ENCODE data around the gene ETV1.

Gene ETV1

DNA sequence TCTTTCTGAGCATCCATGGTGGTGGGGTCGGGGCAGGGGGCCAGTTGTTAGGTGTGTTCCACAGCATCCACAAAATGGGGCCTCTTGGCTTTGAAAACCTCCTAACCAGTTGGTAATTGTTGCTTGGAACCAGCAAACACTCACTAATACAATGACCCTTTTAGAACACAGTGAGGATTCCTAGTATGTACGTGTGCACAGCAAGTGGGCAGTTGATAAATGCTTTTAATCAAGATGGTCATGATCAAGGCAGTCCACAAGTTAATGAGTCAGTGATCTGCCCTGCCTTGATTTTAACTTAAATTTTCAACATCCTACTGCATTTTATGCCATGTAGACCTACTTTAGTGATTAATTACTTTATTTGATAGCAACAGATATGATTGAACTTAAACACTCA lies 103.1 kb downstream of the ETV1 start:
- in situ Hi-C loops (cut with HindIII; ENCODE audit: low sequenced_read_pairs), result no loop called here

DNA sequence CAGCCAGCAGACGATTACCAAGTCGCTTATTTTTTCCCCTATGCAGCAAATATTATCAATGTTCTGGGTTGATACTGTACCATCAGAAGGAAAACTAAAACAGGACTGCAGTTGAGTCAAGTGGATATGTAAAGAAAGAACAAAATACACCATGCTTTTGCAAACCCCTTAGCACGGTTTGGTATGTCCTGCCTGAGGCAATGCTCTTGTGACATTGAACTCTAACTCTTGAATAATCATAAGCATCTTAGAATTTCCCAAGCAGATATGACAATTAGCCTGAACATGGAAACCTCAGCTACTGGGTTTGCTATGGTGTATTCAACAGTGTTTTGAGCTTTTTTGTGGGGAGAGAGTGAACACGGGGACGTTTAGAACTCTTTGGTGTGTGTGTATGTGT lies 107.4 kb downstream of the ETV1 start:
- in situ Hi-C loops (cut with HindIII; ENCODE audit: low sequenced_read_pairs), result no loop called here

DNA sequence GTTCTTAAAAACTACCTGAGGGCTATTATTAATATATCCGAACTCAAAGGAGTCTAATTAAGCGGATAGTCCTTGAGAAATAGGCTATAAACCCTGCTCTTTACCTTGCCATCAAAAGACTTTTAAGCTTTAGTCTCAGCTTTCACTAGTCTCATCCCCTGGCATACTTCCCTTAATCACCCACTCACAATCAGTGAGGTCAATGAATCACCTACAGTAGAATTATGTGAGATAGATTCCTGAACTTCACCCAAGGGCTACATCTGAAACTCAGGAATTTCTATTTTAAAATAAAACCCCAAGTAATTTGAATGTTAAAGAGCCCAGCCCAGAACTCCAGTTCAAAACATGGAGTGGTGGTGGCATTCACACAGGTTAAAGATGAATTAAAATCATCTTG lies 108.7 kb downstream of the ETV1 start:
- in situ Hi-C loops (cut with HindIII; ENCODE audit: low sequenced_read_pairs), result no loop called here

DNA sequence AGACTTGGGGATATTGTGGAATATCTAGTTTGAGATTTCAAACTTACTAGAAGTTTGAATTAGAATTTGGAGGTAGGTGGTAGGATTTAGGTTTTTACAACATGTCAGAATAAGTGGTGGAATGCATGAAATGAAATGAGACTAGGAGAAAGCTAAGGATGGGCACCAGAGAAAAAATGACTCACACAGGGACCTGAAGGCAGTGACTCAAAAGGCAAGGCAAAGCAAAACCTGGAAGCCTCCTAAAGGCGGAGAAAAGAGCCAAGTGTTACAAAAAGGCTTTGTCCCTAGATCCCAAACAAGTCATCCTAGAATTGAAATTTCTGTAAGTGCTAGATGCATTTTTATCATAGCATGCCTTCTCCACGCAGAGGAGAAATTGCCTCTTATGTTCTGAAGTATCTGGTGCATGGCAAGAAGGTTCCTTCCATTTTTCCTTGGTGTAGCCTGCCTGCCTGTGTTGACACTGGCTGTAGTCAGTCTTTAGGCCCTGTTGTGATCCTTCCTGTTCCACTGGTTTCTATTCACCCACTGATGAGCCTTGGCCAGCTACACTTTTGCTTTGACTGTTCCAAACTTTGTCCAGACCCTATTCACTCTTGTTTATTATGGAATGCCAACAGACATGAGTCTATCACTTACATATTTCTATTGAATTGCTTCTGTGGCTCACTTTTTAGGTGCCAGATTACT lies 109.3 kb downstream of the ETV1 start:
- in situ Hi-C loops (cut with HindIII; ENCODE audit: low sequenced_read_pairs), result no loop called here

DNA sequence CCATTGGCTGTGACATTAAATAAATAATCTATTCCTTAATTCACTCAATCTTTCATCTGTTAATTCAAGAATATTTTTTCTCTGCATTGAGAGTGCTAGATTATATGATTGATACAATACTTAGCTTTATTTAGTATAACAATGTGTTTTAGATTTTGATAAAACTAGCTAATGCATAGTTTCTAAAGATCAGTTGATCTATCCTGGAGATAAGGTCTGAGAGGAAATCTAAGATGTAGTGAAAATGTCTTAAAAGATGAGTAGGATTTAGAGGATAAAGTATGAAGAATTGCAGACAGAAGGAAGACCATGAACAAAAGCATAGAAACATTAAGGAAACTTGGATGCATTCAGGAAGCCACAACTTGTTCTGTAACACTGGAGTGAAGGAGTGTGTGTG lies 110.3 kb downstream of the ETV1 start:
- in situ Hi-C loops (cut with HindIII; ENCODE audit: low sequenced_read_pairs), result no loop called here

DNA sequence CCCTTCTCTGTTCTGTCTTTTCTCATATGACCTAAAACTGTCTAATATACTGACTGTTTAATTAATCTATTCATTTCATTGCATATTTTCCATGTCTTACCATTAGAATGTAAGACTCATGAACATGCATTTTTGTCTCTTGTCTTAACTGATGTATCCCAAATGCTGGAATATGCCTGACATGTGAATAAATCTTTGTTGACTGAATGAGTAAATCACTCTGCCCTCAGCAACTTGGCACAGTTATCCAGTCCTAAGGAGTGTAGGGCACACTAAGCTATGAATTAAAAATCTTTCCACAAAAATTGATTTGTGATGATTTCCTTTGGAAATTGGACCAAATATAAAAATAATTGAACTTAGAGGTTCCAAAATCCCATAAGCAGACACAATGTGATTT lies 111.3 kb downstream of the ETV1 start:
- in situ Hi-C loops (cut with HindIII; ENCODE audit: low sequenced_read_pairs), result no loop called here

DNA sequence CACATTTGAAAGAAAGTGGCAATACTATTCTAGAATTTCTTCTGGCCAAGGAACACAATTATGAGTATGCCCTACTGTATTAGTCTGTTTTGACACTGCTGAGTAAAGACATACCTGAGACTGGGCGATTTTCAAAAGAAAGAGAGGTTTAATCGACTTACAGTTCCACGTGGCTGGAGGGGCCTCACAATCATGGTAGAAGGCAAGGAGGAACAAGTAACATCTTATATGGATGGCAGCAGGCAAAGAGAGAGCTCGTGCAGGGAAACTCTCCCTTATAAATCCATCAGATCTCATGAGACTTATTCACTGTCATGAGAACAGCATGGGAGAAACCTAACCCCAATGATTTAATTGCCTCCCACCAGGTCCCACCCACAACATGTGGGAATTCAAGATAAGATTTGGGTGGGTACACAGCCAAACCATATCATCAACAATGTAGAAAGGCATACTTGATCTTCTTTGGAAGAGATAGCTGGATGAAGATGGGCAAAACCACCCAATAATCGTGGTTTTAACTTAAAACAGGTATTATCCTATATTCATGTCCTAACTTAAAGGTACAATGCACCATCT lies 113.9 kb downstream of the ETV1 start:
- in situ Hi-C loops (cut with HindIII; ENCODE audit: low sequenced_read_pairs), result no loop called here

DNA sequence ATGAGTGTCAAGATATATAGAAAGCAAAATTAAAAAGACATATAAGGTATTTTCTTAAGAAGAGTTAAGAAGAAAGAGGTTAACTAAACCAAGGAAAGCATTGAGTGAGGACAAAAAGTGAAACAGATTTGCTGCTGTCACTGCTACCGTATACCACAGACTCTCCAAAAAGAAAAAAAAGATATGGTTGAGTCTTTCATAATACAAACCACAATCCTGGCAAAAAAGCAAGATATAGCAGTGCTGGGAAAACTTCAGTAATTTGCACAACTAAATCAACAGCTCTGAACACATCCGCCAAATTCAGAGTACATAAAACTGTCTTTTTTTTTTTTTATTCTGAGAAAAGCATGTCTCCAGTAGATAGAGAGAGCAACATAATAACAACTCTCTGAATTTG lies 114.7 kb downstream of the ETV1 start:
- in situ Hi-C loops (cut with HindIII; ENCODE audit: low sequenced_read_pairs), result no loop called here

DNA sequence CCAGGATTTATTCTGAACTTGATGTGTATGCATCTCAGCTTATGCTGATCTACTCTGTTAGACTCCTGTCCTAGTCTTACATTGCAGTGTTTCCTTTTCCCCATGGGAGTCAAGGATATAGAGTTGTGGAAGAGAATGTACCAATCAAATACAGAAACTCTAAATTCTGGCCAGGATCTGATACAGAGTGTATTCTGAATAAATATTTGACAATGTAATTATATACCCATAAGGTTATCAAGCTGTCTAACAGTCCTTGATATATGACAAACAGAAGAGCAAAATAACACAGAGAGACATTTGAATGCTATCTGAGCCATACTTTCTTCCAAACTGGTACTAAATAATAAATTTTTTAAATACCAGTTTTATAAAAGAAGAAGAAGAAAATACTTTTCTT lies 116.8 kb downstream of the ETV1 start:
- in situ Hi-C loops (cut with HindIII; ENCODE audit: low sequenced_read_pairs), result no loop called here

DNA sequence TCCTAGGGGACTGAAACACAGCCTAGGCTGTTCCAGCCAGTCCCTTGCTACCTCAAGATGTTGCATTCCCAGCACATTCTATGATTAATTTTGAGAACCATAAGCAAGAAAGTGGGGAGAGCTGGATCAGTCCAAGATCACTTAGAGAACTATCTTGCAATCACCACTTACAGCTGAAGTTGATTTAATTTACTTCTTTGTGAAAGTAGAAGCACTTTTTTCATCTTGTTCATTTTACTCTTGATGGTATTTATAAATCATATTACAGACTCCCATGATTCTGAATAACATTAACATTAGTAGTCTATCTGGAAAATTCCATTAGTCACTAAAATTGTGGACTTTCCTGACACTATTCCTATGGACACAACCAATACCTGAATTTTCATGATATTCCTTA lies 118.5 kb downstream of the ETV1 start:
- in situ Hi-C loops (cut with HindIII; ENCODE audit: low sequenced_read_pairs), result no loop called here

DNA sequence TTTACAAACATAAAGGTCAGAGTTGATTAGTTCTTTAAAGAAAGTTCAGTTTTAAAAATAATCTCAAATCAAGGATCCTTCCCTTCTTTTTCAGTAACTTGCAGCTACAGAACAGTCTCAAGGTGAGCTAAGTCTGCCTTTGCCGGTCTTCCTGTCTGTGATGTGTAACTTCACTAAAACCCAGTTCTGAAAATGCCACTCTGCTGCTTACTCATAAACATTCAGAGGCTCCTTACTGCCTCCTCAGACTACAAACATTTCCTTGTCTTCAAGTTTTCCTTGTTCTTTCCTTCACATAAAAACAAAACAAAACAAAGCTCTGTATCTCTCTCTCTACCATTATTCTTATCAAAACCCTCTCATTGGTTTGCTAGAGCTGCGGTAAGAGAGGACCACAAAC lies 128.7 kb downstream of the ETV1 start:
- in situ Hi-C loops (cut with HindIII; ENCODE audit: low sequenced_read_pairs), result no loop called here

DNA sequence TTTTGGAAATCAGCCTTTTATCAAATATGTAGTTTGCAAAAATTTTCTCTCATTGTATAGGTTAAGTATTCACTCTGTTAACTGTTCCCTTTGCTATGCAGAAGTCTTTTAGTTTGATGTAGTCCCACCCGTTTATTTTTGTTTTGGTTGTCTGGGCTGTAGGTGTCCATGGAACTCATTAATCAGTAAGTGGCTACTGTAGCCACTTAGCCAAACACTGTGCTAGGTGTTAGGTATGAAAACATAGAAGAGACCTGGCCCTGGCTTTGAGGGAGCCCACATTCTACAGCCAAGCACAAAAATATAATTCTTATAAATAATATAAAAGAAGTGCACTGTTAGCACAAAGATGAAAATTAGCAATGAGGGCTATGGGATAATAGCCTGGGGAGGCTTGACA lies 133.5 kb downstream of the ETV1 start:
- in situ Hi-C loops (cut with HindIII; ENCODE audit: low sequenced_read_pairs), result no loop called here

DNA sequence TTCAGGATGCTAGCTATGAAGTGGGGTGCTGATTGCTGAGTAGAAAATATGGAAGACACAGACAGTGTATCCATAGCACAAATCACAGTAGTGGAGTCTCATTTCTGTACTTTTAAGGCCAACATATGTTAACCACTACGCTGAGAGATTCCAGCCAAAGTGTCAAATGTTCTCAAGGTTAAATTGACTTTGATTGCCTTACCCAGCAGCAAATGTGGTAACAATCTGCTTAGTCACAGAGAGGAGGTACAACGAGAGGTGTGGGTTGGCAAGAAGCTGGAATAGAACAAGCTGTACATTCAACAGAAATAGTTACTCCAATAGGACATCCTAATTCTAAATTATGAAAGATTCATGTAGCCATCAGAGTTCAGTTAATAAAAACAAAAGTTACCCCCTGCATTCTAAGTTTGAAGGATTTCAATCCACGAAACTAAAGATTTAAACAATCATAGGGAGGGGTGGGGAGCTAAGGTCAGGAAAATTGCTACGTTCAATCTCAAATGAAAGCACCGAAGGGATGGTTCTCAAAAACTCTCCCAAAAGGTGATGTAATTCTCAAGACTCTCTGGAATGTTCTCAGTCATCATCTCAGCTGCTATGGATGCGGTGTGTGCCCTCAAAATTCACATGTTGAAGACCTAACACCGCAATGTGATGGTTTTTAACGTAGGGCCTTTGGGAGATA lies 137.0 kb downstream of the ETV1 start:
- in situ Hi-C loops (cut with HindIII; ENCODE audit: low sequenced_read_pairs), result no loop called here

DNA sequence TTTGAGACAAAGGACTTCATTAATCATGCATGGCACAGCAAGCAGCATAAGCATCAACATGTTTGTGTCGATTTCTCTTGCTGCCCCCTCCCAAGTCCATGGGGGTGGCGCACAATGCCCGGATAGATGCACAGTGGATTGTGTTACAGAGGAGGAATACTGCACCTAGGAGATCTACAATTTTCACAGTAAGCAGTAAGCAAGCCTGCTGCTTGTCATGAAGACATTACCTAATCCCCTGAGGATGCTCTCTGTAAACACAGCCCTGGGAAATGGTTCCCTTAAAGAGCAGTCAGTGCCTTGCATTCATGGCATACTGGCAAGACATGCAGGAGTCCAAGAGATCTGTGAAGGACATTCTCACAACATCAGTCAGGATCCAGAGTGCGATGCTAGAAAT lies 137.7 kb downstream of the ETV1 start:
- in situ Hi-C loops (cut with HindIII; ENCODE audit: low sequenced_read_pairs), result no loop called here

DNA sequence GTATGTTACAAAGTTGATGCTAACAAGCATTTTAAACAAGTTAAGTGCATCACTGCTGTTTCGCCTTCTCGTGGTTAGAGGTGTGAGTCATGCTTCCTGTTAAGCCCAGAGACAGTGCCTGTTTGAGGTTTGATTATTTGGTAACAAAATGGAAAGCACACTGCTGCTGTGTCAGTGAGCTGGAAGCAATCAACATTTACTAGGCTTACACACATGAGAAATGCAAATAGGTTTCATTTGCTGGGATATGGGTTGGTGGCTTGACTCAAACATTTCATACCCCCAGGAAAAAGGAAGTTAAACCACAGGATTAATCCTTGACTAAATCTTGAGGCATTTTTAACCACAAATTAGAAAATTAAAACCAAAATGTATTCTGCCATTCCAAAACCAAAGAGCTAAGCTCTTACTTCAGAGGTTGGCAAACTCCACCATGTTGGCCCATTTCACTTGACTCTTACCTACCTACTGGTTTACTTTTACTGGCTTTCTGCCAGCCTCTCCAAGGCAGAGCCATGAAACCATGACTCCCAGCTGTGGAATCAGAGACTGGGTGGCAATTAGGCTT lies 139.2 kb downstream of the ETV1 start:
- in situ Hi-C loops (cut with HindIII; ENCODE audit: low sequenced_read_pairs), result no loop called here

DNA sequence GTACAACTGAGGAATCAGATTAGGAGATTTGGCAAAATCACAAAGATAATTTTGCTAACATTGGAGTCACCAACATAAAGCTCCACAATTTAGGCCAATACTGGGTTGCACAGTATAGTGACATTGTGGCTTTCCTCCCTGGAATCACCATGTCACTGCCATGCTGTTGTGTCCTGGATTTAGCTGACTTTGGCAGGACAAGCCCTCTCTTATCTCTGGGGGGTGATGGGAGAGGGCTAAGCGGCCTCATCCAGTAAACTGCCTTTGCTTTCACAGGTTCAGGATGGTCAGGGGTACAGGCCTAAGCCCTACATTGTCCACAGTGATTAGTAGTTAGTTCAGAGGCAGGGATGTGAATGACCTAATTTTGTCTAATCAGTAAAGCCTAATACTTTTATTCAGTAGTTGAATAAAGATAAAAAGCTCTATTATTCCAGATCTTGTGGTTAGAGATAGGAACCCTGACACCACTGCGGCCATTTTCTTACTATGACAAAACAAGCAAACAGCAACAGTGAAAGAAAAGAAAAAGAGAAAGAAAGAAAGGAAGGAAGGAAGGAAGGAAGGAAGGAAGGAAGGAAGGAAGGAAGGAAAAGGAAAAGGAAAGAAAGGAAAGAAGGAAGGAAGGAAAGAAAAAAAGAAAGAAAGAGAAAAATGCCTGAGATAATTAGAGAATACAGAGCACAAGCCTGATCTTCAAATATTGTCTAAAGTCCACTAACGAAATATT lies 140.1 kb downstream of the ETV1 start:
- in situ Hi-C loops (cut with HindIII; ENCODE audit: low sequenced_read_pairs), result no loop called here

DNA sequence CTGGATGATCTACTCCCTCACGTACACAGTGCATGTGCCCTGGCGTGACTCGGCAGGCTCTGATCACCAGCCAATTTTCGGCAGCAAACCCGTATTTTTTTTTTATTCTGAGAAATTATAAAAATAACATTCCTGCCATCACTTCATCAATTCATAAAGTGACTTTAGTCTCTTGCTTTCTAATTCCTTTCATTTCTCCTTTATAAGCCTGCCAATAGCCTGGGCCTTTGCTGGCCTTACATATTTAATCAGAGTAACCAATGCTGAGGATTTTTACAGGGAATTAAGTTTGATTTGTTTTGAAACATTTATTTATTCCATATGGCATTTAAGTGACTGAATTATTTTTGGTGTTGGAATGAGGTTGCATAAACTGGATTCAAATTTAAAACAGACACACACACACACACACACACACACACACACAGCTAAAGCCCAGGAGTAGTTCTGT lies 140.8 kb downstream of the ETV1 start:
- in situ Hi-C loops (cut with HindIII; ENCODE audit: low sequenced_read_pairs), result no loop called here

DNA sequence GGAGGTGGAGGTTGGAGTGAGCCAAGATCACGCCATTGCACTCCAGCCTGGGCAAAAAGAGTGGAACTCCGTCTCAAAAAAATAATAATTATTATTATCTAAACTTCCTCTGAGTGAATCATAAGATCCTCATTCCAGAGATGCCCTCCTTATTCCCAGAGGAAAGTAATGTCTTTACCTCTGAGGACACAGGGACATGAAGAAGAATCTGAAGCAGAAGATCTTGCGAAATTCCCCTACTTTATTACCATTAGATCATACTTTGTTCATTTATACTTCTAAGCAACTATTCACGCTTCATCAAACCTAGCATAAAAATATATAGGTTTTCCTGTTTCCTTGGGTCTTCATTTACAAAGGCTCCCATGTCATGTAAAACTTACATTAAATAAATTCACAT lies 143.1 kb downstream of the ETV1 start:
- in situ Hi-C loops (cut with HindIII; ENCODE audit: low sequenced_read_pairs), result no loop called here

DNA sequence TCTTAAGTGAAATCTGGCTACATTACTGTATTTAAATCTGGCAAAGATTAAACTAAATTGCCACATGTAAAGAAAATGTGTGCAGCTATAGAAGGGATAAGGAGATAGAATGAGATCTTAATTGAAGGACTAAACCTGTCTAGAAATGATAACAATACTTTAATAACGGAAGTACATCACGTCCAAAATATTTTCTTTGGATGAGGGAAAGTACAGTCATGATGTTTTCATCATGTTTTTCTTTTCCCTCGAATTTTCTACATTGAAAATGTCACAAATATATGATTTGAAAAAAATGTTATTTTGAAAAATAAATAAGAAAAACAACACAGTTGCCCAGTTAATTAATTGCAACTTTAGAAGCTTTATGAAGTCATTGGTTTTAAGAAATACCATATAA lies 143.9 kb downstream of the ETV1 start:
- in situ Hi-C loops (cut with HindIII; ENCODE audit: low sequenced_read_pairs), result no loop called here

DNA sequence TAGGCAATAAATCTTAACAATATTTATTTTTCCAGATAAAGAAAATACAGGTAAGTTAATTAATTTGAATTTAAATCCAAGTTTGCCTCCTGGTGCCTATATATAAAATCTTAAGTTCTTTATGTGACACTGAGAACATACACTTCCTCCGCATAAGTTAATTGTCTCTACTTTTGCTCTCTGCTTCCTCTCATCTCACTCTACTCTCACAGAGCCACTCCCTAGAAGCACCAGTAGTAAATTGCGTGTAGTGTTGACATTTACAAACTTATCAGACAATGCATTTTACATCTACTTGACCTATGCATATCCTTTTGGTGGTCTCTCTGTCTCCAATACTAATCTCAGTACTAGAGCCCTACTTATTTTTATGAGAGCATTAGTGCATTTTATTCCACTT lies 144.5 kb downstream of the ETV1 start:
- in situ Hi-C loops (cut with HindIII; ENCODE audit: low sequenced_read_pairs), result no loop called here

DNA sequence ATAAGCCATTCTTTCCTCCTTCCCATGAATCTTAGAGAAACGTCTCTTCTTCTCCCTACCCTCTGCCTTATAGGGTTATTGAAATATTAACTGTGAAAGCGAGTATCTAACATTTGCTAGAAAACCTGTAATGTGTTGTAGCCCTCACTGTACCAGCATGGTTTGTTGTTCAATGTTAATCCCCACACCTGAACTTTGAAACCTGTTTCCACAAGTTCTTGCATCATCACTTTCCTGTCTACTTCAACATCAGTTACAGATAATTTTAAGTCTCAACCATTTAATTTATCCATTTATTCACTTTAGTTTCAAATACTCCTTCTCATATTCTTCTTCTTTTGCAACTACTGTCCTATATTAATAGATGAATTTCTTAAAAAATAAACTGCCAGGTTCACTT lies 148.2 kb downstream of the ETV1 start:
- in situ Hi-C loops (cut with HindIII; ENCODE audit: low sequenced_read_pairs), result no loop called here
